Measurements from ENCODE around the gene SLC22A12. TPM values are rescaled to one million over a fixed set of nuclear protein-coding genes. Genes with fewer than 3 reads are reported as not detected.

The SLC22A12 gene
- total and polyA plus RNA-seq, 2 of the 8 experiments (the other 6 are each of a cell fraction or from before 2014, with no cell fraction given), result not detected

- TF ChIP-seq SP4 (IDR thresholded peaks at IDR 0.05; ENCODE audit: low read length) (no peak), ATF3 (IDR thresholded peaks at IDR 0.05; ENCODE audit: insufficient read depth, low read depth, low read length) (no peak), SUZ12 (IDR thresholded peaks at IDR 0.05; ENCODE audit: low read length) (no peak)
These were observed 27.1 kb upstream of the SLC22A12 start (continued) for GRCh38 chr11:64563966-64564365.

All from H1 (cell line).